ENCODE data around the gene TCF20. TPM values are rescaled to one million over a fixed set of nuclear protein-coding genes. Genes with fewer than 3 reads are reported as not detected.

The TCF20 gene
- total RNA-seq, 4 donors from 2014 or later: 24.9 to 48.2 (median 38.4) TPM

DNA sequence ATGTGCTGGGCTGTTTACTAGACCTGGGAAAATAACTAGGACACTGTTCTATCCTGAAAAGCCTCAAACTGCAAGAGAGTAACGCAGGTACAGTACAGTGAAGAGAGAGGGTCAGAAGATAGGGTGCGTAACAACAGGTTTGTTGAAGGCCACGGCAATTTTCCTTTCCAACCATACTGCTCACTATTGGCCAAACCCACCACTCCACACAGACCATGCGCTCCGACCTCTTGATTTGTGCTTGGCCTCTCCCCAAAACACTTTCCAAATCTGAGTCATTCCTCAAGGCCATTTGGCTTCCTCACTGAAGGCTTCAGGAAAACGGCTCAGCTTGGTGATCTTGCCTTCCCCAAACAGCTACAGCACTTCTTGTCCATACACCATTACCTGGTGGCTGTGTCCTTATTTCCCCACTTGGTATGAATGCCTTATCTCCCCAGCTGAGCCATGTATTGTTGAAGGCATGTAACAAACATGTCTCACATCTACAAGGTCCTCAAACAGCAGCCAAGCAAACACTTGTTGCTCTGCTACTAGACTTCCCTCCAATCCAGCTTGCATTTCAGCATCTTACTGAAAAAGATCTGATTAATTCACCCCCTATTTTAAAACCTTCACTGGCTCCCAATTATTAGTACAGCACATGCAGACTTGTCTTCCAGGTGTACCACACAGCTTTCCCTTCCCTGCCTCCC lies 40.9 kb downstream of the TCF20 start:
- Histone ChIP-seq H3K27ac (replicated peaks in 1 of 4) (no peak overlapping the region), H3K27me3 (no peaks in the 10 kb centered on the region), H3K9me3 (no peaks in the 10 kb centered on the region), H3K36me3 (no peaks in the 10 kb centered on the region), H3K4me1 (peaks cover 23 to 38% (median 31%) of the 10 kb centered on the region in 4 donors), H3K4me3 (no peak overlapping the region)
- TF ChIP-seq POLR2AphosphoS5 (IDR thresholded peaks at IDR 0.05): no peak
- TF ChIP-seq POLR2A (IDR thresholded peaks at IDR 0.05; ENCODE audit: low read depth): no peak
- TF ChIP-seq EP300 (IDR thresholded peaks at IDR 0.05): no peak
- TF ChIP-seq, protein P1, sequence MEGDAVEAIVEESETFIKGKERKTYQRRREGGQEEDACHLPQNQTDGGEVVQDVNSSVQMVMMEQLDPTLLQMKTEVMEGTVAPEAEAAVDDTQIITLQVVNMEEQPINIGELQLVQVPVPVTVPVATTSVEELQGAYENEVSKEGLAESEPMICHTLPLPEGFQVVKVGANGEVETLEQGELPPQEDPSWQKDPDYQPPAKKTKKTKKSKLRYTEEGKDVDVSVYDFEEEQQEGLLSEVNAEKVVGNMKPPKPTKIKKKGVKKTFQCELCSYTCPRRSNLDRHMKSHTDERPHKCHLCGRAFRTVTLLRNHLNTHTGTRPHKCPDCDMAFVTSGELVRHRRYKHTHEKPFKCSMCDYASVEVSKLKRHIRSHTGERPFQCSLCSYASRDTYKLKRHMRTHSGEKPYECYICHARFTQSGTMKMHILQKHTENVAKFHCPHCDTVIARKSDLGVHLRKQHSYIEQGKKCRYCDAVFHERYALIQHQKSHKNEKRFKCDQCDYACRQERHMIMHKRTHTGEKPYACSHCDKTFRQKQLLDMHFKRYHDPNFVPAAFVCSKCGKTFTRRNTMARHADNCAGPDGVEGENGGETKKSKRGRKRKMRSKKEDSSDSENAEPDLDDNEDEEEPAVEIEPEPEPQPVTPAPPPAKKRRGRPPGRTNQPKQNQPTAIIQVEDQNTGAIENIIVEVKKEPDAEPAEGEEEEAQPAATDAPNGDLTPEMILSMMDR (IDR thresholded peaks at IDR 0.05): no peak
- 59% methylated on average over 6 of the region's 6 CpGs for WGBS
- DNase-seq (ENCODE audit: extremely low spot score): no peak
- intact Hi-C loops (cut with DNase I): no loop called here

DNA sequence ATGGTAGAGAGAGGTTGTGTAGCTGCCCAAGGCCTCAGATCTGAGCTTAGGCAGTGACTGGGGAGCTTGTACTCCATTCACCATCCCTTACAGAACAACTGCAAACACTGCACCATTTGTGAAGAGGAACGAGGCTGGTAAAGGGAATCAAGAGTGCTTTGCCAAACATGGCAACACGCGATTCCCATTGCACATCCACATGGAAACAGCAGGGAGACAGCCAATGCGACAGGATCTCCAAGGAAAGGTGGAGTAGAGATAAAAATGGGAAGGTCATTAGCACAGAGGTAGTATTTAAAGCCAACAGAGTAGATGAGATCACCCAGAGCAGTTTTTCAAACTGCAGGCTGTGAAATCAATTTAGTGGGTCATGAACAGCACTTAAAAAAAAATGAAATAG lies 42.0 kb downstream of the TCF20 start:
- no peaks in the 10 kb centered on the region for H3K9me3 ChIP-seq
- no peaks in the 10 kb centered on the region for H3K27me3 ChIP-seq
- DNase-seq (ENCODE audit: extremely low spot score): no peak
- intact Hi-C loops (cut with DNase I): no loop called here
- H3K27ac ChIP-seq (replicated peaks in 1 of 4): no peak overlapping the region
- no peak for TF ChIP-seq POLR2AphosphoS5 (IDR thresholded peaks at IDR 0.05)
- 79% methylated on average over 4 of the region's 4 CpGs for WGBS
- no peaks in the 10 kb centered on the region for H3K36me3 ChIP-seq
- no peak overlapping the region for H3K4me3 ChIP-seq
- H3K4me1 ChIP-seq: peaks cover 23 to 38% (median 31%) of the 10 kb centered on the region in 4 donors

DNA sequence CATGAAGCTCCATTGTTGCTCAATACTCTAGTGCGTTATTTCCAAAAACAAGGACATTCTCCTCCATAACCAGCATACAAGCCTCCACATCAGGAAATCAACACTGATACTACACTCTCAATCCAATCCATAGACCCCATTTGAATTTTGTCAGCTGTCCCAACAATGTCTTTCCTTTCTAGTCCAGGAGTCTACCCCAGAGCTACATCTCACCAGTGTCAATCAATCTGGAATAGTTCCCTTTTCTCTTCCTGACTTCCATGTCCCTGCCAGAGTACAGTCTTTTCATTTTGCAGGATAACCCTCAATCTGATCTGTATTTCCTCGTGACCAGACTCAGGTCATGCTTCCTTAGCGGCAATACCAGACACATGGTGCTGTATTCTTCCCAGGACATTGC lies 43.0 kb downstream of the TCF20 start:
- peaks cover 23 to 38% (median 31%) of the 10 kb centered on the region in 4 donors for H3K4me1 ChIP-seq
- TF ChIP-seq POLR2A (IDR thresholded peaks at IDR 0.05; ENCODE audit: low read depth) (no peak), EP300 (IDR thresholded peaks at IDR 0.05) (no peak), POLR2AphosphoS5 (IDR thresholded peaks at IDR 0.05) (no peak)
- TF ChIP-seq, protein P1 (IDR thresholded peaks at IDR 0.05): no peak
- H3K4me3 ChIP-seq: no peak overlapping the region
- no peaks in the 10 kb centered on the region for H3K36me3 ChIP-seq
- no peaks in the 10 kb centered on the region for H3K27me3 ChIP-seq
- H3K27ac ChIP-seq (replicated peaks in 1 of 4): no peak overlapping the region
- no peak for DNase-seq (ENCODE audit: extremely low spot score)
- H3K9me3 ChIP-seq: no peaks in the 10 kb centered on the region
- intact Hi-C loops (cut with DNase I): no loop called here
- 88% methylated on average over 3 of the region's 3 CpGs for WGBS

DNA sequence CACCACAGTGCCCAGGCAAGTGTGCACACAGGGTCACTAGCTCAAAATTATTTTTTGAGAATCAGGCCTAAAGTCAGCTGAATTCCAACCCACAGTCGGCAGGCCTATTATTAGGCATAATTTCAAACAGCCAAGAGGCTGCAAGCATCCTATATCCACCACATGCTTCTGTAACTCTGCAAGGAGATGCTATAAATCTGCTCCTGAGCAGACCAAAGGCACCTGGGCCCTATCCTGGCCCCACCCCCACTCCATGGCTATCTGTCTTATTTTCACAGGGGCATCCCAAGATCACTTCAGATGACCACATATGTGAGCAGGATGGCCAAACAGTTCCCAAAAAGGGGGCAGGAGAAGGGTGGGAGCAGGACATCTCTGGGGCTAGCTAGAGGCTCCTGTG lies 44.6 kb downstream of the TCF20 start:
- H3K4me1 ChIP-seq: peaks cover 23 to 38% (median 33%) of the 10 kb centered on the region in 4 donors
- no peaks in the 10 kb centered on the region for H3K36me3 ChIP-seq
- no CpG with 5 or more reads among the region's 1 CpG for WGBS
- intact Hi-C loops (cut with DNase I): no loop called here
- no peak for DNase-seq (ENCODE audit: extremely low spot score)
- no peak for TF ChIP-seq EP300 (IDR thresholded peaks at IDR 0.05)
- TF ChIP-seq POLR2AphosphoS5 (IDR thresholded peaks at IDR 0.05): no peak
- TF ChIP-seq POLR2A (IDR thresholded peaks at IDR 0.05; ENCODE audit: low read depth): no peak
- TF ChIP-seq, protein P1 (IDR thresholded peaks at IDR 0.05): no peak
- H3K27me3 ChIP-seq: no peaks in the 10 kb centered on the region
- H3K9me3 ChIP-seq: no peaks in the 10 kb centered on the region
- no peak overlapping the region for H3K4me3 ChIP-seq
- H3K27ac ChIP-seq (replicated peaks in 1 of 4): no peak overlapping the region

DNA sequence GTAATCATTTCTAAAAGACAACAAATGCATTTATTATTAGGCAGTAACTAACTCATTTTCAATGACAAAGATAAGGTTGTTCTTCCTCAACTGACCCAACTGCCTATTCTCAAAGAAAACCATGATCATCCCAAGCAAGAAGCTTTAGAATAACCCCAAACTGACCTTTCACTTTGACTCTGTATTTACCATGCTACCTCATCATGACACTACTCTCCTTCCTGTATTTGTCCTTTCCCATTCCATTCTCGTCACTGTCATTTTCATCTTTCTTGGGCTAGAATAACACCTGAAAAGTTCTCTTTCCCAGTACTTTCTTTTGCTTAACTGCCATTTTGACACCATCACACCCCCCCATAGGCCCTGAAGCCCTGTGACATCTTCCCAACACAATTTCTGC lies 48.3 kb downstream of the TCF20 start:
- no peak overlapping the region for H3K27ac ChIP-seq (replicated peaks in 1 of 4)
- peaks cover 1 to 25% (median 20%) of the 10 kb centered on the region in 4 donors for H3K4me1 ChIP-seq
- intact Hi-C loops (cut with DNase I): no loop called here
- H3K9me3 ChIP-seq: no peaks in the 10 kb centered on the region
- H3K36me3 ChIP-seq: no peaks in the 10 kb centered on the region
- H3K4me3 ChIP-seq: no peak overlapping the region
- TF ChIP-seq, protein P1 (IDR thresholded peaks at IDR 0.05): no peak
- 93% methylated on average over 1 of the region's 1 CpG for WGBS
- no peaks in the 10 kb centered on the region for H3K27me3 ChIP-seq
- no peak for DNase-seq (ENCODE audit: extremely low spot score)

Other genes starting within 250 kb of the TCF20 start
- 10 to 100 TPM; 26.2 to 40.9 (median 33.7) TPM for gene NAGA, start 199.8 kb downstream of the TCF20 start, total RNA-seq
- 10 to 100 TPM; 16.6 to 34.6 (median 25.4) TPM for gene PHETA2, start 196.4 kb downstream of the TCF20 start, total RNA-seq
- 10 to 100 TPM; 18.9 to 32.7 (median 22.1) TPM for gene SMDT1, start 191.0 kb downstream of the TCF20 start, total RNA-seq
- 10 to 100 TPM; 54.0 to 90.9 (median 75.8) TPM for gene NDUFA6, start 179.9 kb downstream of the TCF20 start, total RNA-seq
- under 1 TPM in 2 of 4 donors, not detected in 2; 0.42 to 0.52 TPM for gene CYP2D6, start 139.8 kb downstream of the TCF20 start, total RNA-seq
- 1 to 10 TPM; 2.1 to 5.1 (median 2.9) TPM for gene NFAM1, start 161.8 kb upstream of the TCF20 start, total RNA-seq
- gene RRP7A, start 249.1 kb upstream of the TCF20 start, total RNA-seq: 10 to 100 TPM; 26.2 to 26.5 (median 26.4) TPM

Measured in esophagus muscularis mucosa (tissue), 4 donors.